Mononuclear cell (primary cell): Measurements from ENCODE around the gene CHST1. TPM values are rescaled to one million over a fixed set of nuclear protein-coding genes. Genes with fewer than 3 reads are reported as not detected.

Experiments used
- total RNA-seq: library from RNA; depleted of rRNA; stranded (reverse); fragments of >200 nt; gene quantifications from one replicate; pipeline ENCODE4 v1.2.3, GENCODE V29; 2012

Gene CHST1
- total RNA-seq, 1 donor = not detected

Other genes with a start within 250 kb of the CHST1 start
- gene SLC35C1, start 139.5 kb upstream of the CHST1 start, total RNA-seq = 1.5 TPM
- gene CRY2, start 181.9 kb upstream of the CHST1 start, total RNA-seq = 70.9 TPM
- 1.5 TPM for gene MAPK8IP1, start 220.0 kb upstream of the CHST1 start, total RNA-seq
- 1.6 TPM for gene FREY1, start 241.6 kb upstream of the CHST1 start, total RNA-seq